HFFc6 (cell line): ENCODE measurements around the gene TSPAN12. TPM values are rescaled to one million over a fixed set of nuclear protein-coding genes. Genes with fewer than 3 reads are reported as not detected.

ENCODE experiments used
- DNase-seq: peaks from one replicate; pipeline ENCODE4 v3.0.0-alpha.2; 2018
- H3K27ac Mint-ChIP-seq: 2 replicates; pipeline ENCODE4 v1.8.0; 2020; ENCODE audit warnings: mild to moderate bottlenecking, mixed read lengths
- H3K27me3 Mint-ChIP-seq: 2 replicates; pipeline ENCODE4 v1.8.0; 2021; ENCODE audit warnings: mild to moderate bottlenecking, moderate library complexity, mixed read lengths; ENCODE audit not compliant: insufficient read depth
- H3K36me3 Mint-ChIP-seq: 2 replicates; pipeline ENCODE4 v1.8.0; 2021; ENCODE audit warnings: low read depth, mixed read lengths
- H3K4me1 Mint-ChIP-seq: 2 replicates; pipeline ENCODE4 v1.8.0; 2020; ENCODE audit warnings: low read depth, mixed read lengths
- H3K4me3 Mint-ChIP-seq: 2 replicates; pipeline ENCODE4 v1.8.0; 2020; ENCODE audit warnings: mild to moderate bottlenecking, moderate library complexity, mixed read lengths
- H3K9me3 Mint-ChIP-seq: 2 replicates; pipeline ENCODE4 v1.8.0; 2020; ENCODE audit warnings: mild to moderate bottlenecking, mixed read lengths
- CTCF ChIP-seq: fragments of 200-600 bp; sonication (generic); IDR thresholded peaks from 2 replicates; pipeline ENCODE4 v1.5.0; 2021; ENCODE audit warnings: antibody characterized with exemption, mild to moderate bottlenecking
- total RNA-seq, 6 experiments: library from RNA; stranded (reverse); fragmentation: NEBNext Ultra II Directional; extraction: Animal tissue kit (Norgen Biotek cat#: 25700); gene quantifications; 2 replicates in 1 of 6; 3 replicates in 5 of 6; pipeline ENCODE4 v1.2.3, GENCODE V29; 2021

TSPAN12 gene
- total RNA-seq, 6 experiments from 2014 or later = 0.21 to 0.51 (median 0.40) TPM

GRCh38 chr7:120806669-120807068, 51.3 kb downstream of the TSPAN12 start:
- Mint-ChIP-seq H3K27me3 (no peaks in the 10 kb centered on the region), H3K4me3 (no peak overlapping the region), H3K36me3 (no peaks in the 10 kb centered on the region), H3K27ac (no peak overlapping the region), H3K4me1 (no peaks in the 10 kb centered on the region), H3K9me3 (no peaks in the 10 kb centered on the region)
- TF ChIP-seq CTCF = no peak
- no peak for DNase-seq

- no peaks in the 10 kb centered on the region for H3K36me3 Mint-ChIP-seq
- no peaks in the 10 kb centered on the region for H3K9me3 Mint-ChIP-seq
- no peak overlapping the region for H3K27ac Mint-ChIP-seq
- H3K4me3 Mint-ChIP-seq = no peak overlapping the region
- peak; percentile 94 for TF ChIP-seq CTCF
- no peaks in the 10 kb centered on the region; the same call in 1 of the 2 replicates for H3K27me3 Mint-ChIP-seq
- H3K4me1 Mint-ChIP-seq = no peaks in the 10 kb centered on the region
- DNase-seq = peak; percentile 38
Measured at GRCh38 chr7:120805636-120806388, 52.1 kb downstream of the TSPAN12 start.

- Mint-ChIP-seq H3K36me3 (no peaks in the 10 kb centered on the region), H3K27me3 (peaks cover 1% of the 10 kb centered on the region; the same call in 1 of the 2 replicates), H3K9me3 (no peaks in the 10 kb centered on the region), H3K4me1 (no peaks in the 10 kb centered on the region), H3K4me3 (no peak overlapping the region), H3K27ac (no peak overlapping the region)
- TF ChIP-seq CTCF = no peak
- DNase-seq = no peak
Measured at GRCh38 chr7:120802751-120803150, 55.2 kb downstream of the TSPAN12 start.

- no peaks in the 10 kb centered on the region for H3K4me1 Mint-ChIP-seq
- no peaks in the 10 kb centered on the region for H3K9me3 Mint-ChIP-seq
- TF ChIP-seq CTCF = no peak
- no peak for DNase-seq
- no peak overlapping the region for H3K4me3 Mint-ChIP-seq
- no peak overlapping the region for H3K27ac Mint-ChIP-seq
- H3K36me3 Mint-ChIP-seq = no peaks in the 10 kb centered on the region
- H3K27me3 Mint-ChIP-seq = peaks cover 1% of the 10 kb centered on the region; the same call in 1 of the 2 replicates
Measured at GRCh38 chr7:120799813-120800475, 58.0 kb downstream of the TSPAN12 start.

GRCh38 chr7:120799147-120799546, 58.8 kb downstream of the TSPAN12 start:
- H3K4me3 Mint-ChIP-seq = no peak overlapping the region
- TF ChIP-seq CTCF = no peak
- no peak for DNase-seq
- no peaks in the 10 kb centered on the region for H3K9me3 Mint-ChIP-seq
- peaks cover 5% of the 10 kb centered on the region for H3K4me1 Mint-ChIP-seq
- peaks cover 1% of the 10 kb centered on the region; the same call in 1 of the 2 replicates for H3K27me3 Mint-ChIP-seq
- H3K27ac Mint-ChIP-seq = no peak overlapping the region
- no peaks in the 10 kb centered on the region for H3K36me3 Mint-ChIP-seq
